ENCODE data around the gene SLC5A9. TPM values are rescaled to one million over a fixed set of nuclear protein-coding genes. Genes with fewer than 3 reads are reported as not detected.

SLC5A9 gene
- total and polyA plus RNA-seq, 9 of the 15 experiments (the other 6 are each of a cell fraction or from before 2014, with no cell fraction given), result not detected

DNA sequence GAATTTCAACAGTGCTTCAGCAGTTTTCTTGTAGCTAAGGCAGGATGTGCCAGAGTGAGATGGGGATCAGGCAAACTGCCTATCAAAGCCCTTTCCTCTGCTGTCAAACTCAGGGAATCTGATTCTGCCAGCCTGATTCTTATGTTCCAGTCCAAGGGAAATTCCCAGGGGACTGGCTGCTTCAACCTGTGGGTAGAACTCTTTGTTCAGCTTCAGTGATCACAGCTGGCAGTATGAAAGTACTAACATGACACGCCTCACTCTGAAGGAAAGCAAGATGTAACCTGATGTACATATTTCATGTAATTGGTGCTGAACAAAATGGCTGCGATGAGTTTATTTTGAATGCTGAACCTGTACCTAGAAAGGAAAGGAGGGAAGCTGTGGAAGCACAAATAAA is 40.1 kb upstream of the SLC5A9 start:
- POLR2A ChIA-PET, result no interaction called here
- no TSS peak for BruUV-seq (replicated peaks)
- ATAC-seq (no peak), DNase-seq (ENCODE audit: extremely low read depth in 1 of 4, low spot score in 3 of 4) (no peak), FAIRE-seq (no peak)
- in situ Hi-C loops (cut with MboI), result no loop called here
- TF ChIP-seq MEF2A (IDR thresholded peaks at IDR 0.05; ENCODE audit: control insufficient read depth, low read depth, low read length), result no peak
- Histone ChIP-seq H3K36me3 (ENCODE audit: control insufficient read depth, insufficient read depth, low read length) (no peaks in the 10 kb centered on the region), H3K4me2 (ENCODE audit: insufficient read depth, low read length) (no peak overlapping the region), H3K9me3 (replicated peaks; ENCODE audit: control insufficient read depth, insufficient read depth, low read depth, low read length) (no peaks in the 10 kb centered on the region), H3K4me3 (no peak overlapping the region), H3K9me1 (ENCODE audit: control insufficient read depth, insufficient read depth, low read length) (no peaks in the 10 kb centered on the region), H3K79me2 (ENCODE audit: control insufficient read depth, insufficient read depth, low read length) (no peaks in the 10 kb centered on the region), H3K27ac (ENCODE audit: extremely low read depth, low read depth, low read length) (no peak overlapping the region), H4K20me1 (replicated peaks; ENCODE audit: control insufficient read depth, insufficient read depth, low read length) (no peaks in the 10 kb centered on the region), H3K4me1 (replicated peaks in 1 of 2; ENCODE audit: control insufficient read depth in 2 of 2, insufficient read depth in 2 of 2, low read length in 2 of 2) (peaks cover 0 to 3% of the 10 kb centered on the region in 2 experiments; a peak in 1 of 5 replicates), H3K27me3 (ENCODE audit: control insufficient read depth in 2 of 2, insufficient read depth in 2 of 2, low read length in 2 of 2) (no peaks in the 10 kb centered on the region), H3K9ac (ENCODE audit: insufficient read depth in 1 of 2, low read depth in 2 of 2, low read length in 2 of 2) (no peak overlapping the region), H2AFZ (ENCODE audit: low read depth, low read length) (no peak overlapping the region)
- WGBS (ENCODE audit: insufficient coverage, low coverage, missing lambda C conversion rate), result 0% methylated on average over 2 of the region's 2 CpGs
- CTCF ChIA-PET (ENCODE audit: low intra/inter-chr PET ratio), result no interaction called here
- intact Hi-C loops (cut with micrococcal nuclease), result no loop called here

DNA sequence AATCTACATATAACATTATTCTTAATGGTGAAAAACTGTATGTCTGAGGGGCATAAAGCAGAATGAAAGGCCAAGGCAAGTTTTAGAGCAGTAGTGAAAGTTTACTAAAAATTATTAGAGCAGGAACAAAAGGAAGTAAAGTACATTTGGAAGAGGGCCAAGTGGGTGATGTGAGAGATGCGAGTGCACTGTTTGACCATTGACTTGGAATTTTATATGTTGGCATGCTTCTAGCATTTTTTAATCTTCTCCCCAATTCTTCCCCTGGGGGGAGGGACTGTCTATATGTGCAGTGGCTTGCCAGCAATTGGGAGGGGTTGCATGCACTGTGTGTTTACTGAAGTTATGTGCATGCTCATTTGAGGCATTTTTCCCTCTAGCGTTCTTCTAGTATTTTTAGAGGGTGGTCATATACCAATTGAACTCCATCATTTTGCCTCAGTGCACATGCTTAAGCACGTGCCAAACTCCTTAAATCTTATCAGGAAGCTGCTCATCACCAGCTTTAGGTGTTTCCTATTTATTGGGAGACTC is 36.1 kb upstream of the SLC5A9 start:
- no peaks in the 10 kb centered on the region for H3K9me3 ChIP-seq (replicated peaks; ENCODE audit: control insufficient read depth, insufficient read depth, low read depth, low read length)
- in situ Hi-C loops (cut with MboI) (no loop called here), intact Hi-C loops (cut with micrococcal nuclease) (no loop called here)
- DNase-seq (ENCODE audit: extremely low read depth in 1 of 4, low spot score in 3 of 4) (no peak), ATAC-seq (no peak), FAIRE-seq (no peak)
- POLR2A ChIA-PET, result interaction anchor here (0.8 kb wide), 1 partner anchor 17 kb away, joined by 3 read pairs; no protein-coding TSS in a partner anchor
- H3K27me3 ChIP-seq (ENCODE audit: control insufficient read depth in 2 of 2, insufficient read depth in 2 of 2, low read length in 2 of 2), result no peaks in the 10 kb centered on the region
- H3K9ac ChIP-seq (ENCODE audit: insufficient read depth in 1 of 2, low read depth in 2 of 2, low read length in 2 of 2), result no peak overlapping the region
- H3K4me2 ChIP-seq (ENCODE audit: insufficient read depth, low read length), result no peak overlapping the region
- no peaks in the 10 kb centered on the region for H3K9me1 ChIP-seq (ENCODE audit: control insufficient read depth, insufficient read depth, low read length)
- no peaks in the 10 kb centered on the region for H3K79me2 ChIP-seq (ENCODE audit: control insufficient read depth, insufficient read depth, low read length)
- CTCF ChIA-PET (ENCODE audit: low intra/inter-chr PET ratio), result interaction anchor here (0.6 kb wide), 1 partner anchor 1598 kb away, joined by 3 read pairs; no protein-coding TSS in a partner anchor
- 0% methylated on average over 3 of the region's 3 CpGs for WGBS (ENCODE audit: insufficient coverage, low coverage, missing lambda C conversion rate)
- no peak overlapping the region for H3K4me3 ChIP-seq
- H2AFZ ChIP-seq (ENCODE audit: low read depth, low read length), result no peak overlapping the region
- H3K4me1 ChIP-seq (replicated peaks in 1 of 2; ENCODE audit: control insufficient read depth in 2 of 2, insufficient read depth in 2 of 2, low read length in 2 of 2), result no peaks in the 10 kb centered on the region
- H4K20me1 ChIP-seq (replicated peaks; ENCODE audit: control insufficient read depth, insufficient read depth, low read length), result no peaks in the 10 kb centered on the region
- BruUV-seq (replicated peaks), result no TSS peak
- H3K36me3 ChIP-seq (ENCODE audit: control insufficient read depth, insufficient read depth, low read length), result no peaks in the 10 kb centered on the region
- H3K27ac ChIP-seq (ENCODE audit: extremely low read depth, low read depth, low read length), result no peak overlapping the region
- TF ChIP-seq KLF10 (CRISPR knock-in tag; IDR thresholded peaks at IDR 0.05) (no peak), CC2D1A (IDR thresholded peaks at IDR 0.05) (no peak)
- TF ChIP-seq, protein P1, sequence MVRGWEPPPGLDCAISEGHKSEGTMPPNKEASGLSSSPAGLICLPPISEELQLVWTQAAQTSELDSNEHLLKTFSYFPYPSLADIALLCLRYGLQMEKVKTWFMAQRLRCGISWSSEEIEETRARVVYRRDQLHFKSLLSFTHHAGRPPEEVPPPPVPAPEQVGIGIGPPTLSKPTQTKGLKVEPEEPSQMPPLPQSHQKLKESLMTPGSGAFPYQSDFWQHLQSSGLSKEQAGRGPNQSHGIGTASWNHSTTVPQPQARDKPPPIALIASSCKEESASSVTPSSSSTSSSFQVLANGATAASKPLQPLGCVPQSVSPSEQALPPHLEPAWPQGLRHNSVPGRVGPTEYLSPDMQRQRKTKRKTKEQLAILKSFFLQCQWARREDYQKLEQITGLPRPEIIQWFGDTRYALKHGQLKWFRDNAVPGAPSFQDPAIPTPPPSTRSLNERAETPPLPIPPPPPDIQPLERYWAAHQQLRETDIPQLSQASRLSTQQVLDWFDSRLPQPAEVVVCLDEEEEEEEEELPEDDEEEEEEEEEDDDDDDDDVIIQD (CRISPR knock-in tag; IDR thresholded peaks at IDR 0.05), result no peak
- TF ChIP-seq, protein P2, sequence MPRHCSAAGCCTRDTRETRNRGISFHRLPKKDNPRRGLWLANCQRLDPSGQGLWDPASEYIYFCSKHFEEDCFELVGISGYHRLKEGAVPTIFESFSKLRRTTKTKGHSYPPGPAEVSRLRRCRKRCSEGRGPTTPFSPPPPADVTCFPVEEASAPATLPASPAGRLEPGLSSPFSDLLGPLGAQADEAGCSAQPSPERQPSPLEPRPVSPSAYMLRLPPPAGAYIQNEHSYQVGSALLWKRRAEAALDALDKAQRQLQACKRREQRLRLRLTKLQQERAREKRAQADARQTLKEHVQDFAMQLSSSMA (CRISPR knock-in tag; IDR thresholded peaks at IDR 0.05), result no peak
- TF ChIP-seq, protein P3, sequence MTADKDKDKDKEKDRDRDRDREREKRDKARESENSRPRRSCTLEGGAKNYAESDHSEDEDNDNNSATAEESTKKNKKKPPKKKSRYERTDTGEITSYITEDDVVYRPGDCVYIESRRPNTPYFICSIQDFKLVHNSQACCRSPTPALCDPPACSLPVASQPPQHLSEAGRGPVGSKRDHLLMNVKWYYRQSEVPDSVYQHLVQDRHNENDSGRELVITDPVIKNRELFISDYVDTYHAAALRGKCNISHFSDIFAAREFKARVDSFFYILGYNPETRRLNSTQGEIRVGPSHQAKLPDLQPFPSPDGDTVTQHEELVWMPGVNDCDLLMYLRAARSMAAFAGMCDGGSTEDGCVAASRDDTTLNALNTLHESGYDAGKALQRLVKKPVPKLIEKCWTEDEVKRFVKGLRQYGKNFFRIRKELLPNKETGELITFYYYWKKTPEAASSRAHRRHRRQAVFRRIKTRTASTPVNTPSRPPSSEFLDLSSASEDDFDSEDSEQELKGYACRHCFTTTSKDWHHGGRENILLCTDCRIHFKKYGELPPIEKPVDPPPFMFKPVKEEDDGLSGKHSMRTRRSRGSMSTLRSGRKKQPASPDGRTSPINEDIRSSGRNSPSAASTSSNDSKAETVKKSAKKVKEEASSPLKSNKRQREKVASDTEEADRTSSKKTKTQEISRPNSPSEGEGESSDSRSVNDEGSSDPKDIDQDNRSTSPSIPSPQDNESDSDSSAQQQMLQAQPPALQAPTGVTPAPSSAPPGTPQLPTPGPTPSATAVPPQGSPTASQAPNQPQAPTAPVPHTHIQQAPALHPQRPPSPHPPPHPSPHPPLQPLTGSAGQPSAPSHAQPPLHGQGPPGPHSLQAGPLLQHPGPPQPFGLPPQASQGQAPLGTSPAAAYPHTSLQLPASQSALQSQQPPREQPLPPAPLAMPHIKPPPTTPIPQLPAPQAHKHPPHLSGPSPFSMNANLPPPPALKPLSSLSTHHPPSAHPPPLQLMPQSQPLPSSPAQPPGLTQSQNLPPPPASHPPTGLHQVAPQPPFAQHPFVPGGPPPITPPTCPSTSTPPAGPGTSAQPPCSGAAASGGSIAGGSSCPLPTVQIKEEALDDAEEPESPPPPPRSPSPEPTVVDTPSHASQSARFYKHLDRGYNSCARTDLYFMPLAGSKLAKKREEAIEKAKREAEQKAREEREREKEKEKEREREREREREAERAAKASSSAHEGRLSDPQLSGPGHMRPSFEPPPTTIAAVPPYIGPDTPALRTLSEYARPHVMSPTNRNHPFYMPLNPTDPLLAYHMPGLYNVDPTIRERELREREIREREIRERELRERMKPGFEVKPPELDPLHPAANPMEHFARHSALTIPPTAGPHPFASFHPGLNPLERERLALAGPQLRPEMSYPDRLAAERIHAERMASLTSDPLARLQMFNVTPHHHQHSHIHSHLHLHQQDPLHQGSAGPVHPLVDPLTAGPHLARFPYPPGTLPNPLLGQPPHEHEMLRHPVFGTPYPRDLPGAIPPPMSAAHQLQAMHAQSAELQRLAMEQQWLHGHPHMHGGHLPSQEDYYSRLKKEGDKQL (CRISPR knock-in tag; IDR thresholded peaks at IDR 0.05; ENCODE audit: borderline replicate concordance), result no peak
- TF ChIP-seq, protein P4, sequence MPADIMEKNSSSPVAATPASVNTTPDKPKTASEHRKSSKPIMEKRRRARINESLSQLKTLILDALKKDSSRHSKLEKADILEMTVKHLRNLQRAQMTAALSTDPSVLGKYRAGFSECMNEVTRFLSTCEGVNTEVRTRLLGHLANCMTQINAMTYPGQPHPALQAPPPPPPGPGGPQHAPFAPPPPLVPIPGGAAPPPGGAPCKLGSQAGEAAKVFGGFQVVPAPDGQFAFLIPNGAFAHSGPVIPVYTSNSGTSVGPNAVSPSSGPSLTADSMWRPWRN (IDR thresholded peaks at IDR 0.05; ENCODE audit: low read depth), result no peak
